Neutrophil (primary cell): ENCODE measurements around the gene SPATA6L.

Source experiments
- H3K27ac ChIP-seq: fragments of 200-600 bp; sonication (generic); 2 replicates; pipeline ENCODE4 v1.5.1; 2016; ENCODE audit warnings: mild to moderate bottlenecking, moderate library complexity
- H3K27me3 ChIP-seq: fragments of 200-600 bp; sonication (generic); 2 replicates; pipeline ENCODE4 v1.6.0; 2016; ENCODE audit warnings: mild to moderate bottlenecking
- H3K36me3 ChIP-seq: fragments of 200-600 bp; sonication (generic); 2 replicates; pipeline ENCODE4 v1.5.1; 2017
- H3K4me1 ChIP-seq, 2 experiments: fragments of 200-600 bp in 1 of 2; sonication (generic) in 1 of 2; 1 replicate in 1 of 2; 2 replicates in 1 of 2; pipeline versions ENCODE4 v1.5.1 to v1.6.1; 2013 to 2016; ENCODE audit warnings: low read depth in 1 of 2, low read length in 1 of 2, mild to moderate bottlenecking in 1 of 2, moderate library complexity in 1 of 2; ENCODE audit not compliant: control insufficient read depth in 1 of 2, insufficient read depth in 1 of 2
- H3K4me3 ChIP-seq, 2 experiments: fragments of 200-600 bp in 1 of 2; sonication (generic) in 1 of 2; 1 replicate in 1 of 2; 2 replicates in 1 of 2; pipeline ENCODE4 v1.5.1; 2013 to 2016; ENCODE audit warnings: low read depth in 1 of 2, low read length in 1 of 2, mild to moderate bottlenecking in 1 of 2, moderate library complexity in 1 of 2
- H3K9me3 ChIP-seq: fragments of 200-600 bp; sonication (generic); 2 replicates; pipeline ENCODE4 v1.5.1; 2016
- TF ChIP-seq, protein P1 (sequence below): fragments of 200-600 bp; sonication (generic); IDR thresholded peaks from 2 replicates; pipeline ENCODE4 v1.5.1; 2016; ENCODE audit warnings: antibody characterized with exemption

SPATA6L gene

DNA sequence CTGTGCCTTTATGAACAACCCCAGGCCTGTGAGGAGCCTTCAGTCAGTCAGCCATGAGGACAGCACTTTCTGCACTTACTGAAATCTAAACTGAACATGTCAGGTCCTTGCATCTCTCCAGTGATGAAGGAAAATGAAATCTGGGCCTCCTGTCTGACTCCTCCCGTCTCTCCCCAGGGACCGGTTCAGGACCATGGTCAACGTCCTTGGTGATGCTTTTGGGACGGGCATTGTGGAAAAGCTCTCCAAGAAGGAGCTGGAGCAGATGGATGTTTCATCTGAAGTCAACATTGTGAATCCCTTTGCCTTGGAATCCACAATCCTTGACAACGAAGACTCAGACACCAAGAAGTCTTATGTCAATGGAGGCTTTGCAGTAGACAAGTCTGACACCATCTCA is 81.1 kb downstream of the SPATA6L start:
- no peaks in the 10 kb centered on the region for H3K36me3 ChIP-seq
- no peaks in the 10 kb centered on the region for H3K9me3 ChIP-seq
- no peak overlapping the region for H3K27ac ChIP-seq
- H3K4me3 ChIP-seq, result no peak overlapping the region
- no peaks in the 10 kb centered on the region for H3K4me1 ChIP-seq
- TF ChIP-seq, protein P1, sequence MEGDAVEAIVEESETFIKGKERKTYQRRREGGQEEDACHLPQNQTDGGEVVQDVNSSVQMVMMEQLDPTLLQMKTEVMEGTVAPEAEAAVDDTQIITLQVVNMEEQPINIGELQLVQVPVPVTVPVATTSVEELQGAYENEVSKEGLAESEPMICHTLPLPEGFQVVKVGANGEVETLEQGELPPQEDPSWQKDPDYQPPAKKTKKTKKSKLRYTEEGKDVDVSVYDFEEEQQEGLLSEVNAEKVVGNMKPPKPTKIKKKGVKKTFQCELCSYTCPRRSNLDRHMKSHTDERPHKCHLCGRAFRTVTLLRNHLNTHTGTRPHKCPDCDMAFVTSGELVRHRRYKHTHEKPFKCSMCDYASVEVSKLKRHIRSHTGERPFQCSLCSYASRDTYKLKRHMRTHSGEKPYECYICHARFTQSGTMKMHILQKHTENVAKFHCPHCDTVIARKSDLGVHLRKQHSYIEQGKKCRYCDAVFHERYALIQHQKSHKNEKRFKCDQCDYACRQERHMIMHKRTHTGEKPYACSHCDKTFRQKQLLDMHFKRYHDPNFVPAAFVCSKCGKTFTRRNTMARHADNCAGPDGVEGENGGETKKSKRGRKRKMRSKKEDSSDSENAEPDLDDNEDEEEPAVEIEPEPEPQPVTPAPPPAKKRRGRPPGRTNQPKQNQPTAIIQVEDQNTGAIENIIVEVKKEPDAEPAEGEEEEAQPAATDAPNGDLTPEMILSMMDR, result no peak
- H3K27me3 ChIP-seq, result peaks cover 10% of the 10 kb centered on the region

DNA sequence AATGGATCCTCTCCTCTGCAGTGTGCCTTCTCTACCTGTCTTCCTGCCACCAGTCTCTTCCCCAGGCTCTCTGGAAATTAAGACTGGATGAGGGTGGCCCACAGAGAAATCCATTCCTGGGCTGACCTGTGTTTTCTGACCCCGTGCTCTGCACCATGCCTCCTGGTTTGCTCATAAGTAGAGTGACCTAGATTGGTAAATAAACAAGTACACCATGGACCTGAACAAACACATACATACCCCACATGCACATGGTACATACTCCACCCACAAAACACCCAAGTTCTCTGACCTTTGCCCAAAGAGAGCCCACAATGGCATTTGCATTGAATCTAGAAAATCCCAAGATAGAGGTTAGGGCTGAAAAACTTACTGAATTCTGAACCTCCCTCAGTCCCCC is 81.6 kb downstream of the SPATA6L start:
- H3K9me3 ChIP-seq, result no peaks in the 10 kb centered on the region
- H3K27ac ChIP-seq, result no peak overlapping the region
- H3K27me3 ChIP-seq, result peaks cover 10% of the 10 kb centered on the region
- H3K4me3 ChIP-seq, result no peak overlapping the region
- no peaks in the 10 kb centered on the region for H3K36me3 ChIP-seq
- H3K4me1 ChIP-seq, result no peaks in the 10 kb centered on the region
- TF ChIP-seq, protein P1, result no peak

GRCh38 chr9:4583001-4583400 is 83.3 kb downstream of the SPATA6L start:
- TF ChIP-seq, protein P1, result no peak
- Histone ChIP-seq H3K27ac (no peak overlapping the region), H3K4me3 (no peak overlapping the region), H3K27me3 (peaks cover 10% of the 10 kb centered on the region), H3K9me3 (no peaks in the 10 kb centered on the region), H3K36me3 (no peaks in the 10 kb centered on the region), H3K4me1 (no peaks in the 10 kb centered on the region)

DNA sequence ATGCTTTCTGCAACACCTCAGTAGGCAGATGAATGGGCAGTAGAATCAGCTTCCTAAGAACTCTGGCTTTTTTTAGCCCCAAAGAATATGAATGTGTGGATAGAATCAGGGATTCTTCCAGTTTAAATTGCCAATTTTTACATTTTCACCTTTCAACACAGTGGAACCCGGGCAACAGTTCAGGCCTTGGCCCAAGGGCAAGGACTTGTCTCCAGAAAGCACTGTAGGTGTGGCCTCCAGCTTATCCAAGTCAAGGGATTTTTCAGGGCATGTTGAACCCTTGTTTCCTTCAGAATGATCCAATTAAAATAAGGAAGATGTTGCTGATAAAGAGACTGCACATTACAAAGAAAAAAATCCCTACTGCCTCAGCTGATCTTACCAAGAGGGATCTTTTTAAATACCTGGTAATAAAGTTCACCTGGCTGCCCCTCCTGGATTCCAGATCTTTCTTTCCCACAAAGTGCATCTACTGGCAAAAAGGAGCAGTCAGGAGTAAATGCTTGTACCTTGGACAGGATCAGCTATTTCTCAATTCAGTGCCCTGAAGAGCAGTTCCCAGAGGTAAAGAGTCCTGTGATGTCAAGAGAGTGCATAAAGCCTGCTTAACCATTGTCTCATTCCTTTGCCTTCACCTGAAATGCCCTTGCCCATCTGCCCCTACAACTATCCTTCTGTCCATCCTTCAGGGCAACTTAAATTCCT is 84.3 kb downstream of the SPATA6L start:
- Histone ChIP-seq H3K4me3 (no peak overlapping the region), H3K27me3 (peaks cover 10% of the 10 kb centered on the region), H3K36me3 (no peaks in the 10 kb centered on the region), H3K4me1 (no peaks in the 10 kb centered on the region), H3K9me3 (no peaks in the 10 kb centered on the region), H3K27ac (no peak overlapping the region)
- TF ChIP-seq, protein P1, result no peak

GRCh38 chr9:4581035-4581760 is 85.1 kb downstream of the SPATA6L start:
- Histone ChIP-seq H3K27ac (no peak overlapping the region), H3K27me3 (peaks cover 10% of the 10 kb centered on the region), H3K4me3 (no peak overlapping the region), H3K4me1 (no peaks in the 10 kb centered on the region), H3K36me3 (no peaks in the 10 kb centered on the region), H3K9me3 (no peaks in the 10 kb centered on the region)
- TF ChIP-seq, protein P1, result no peak
